Choroid plexus epithelial cell (primary cell): ENCODE results near the gene CYP3A4.
A peak's percentile ranks its signal among the peaks of the same experiment; 100 is the strongest.
"Not testable (repeated sequence)": the region's sequence is repeated elsewhere in the genome, so short reads cannot be mapped to it uniquely, and the experiment has no call there.

Experiments
- DNase-seq: peaks from one replicate; pipeline ENCODE4 v3.0.0-alpha.2; 2010; ENCODE audit warnings: low read depth
- H3K4me3 ChIP-seq: 2 replicates; pipeline ENCODE4 v1.5.1; 2011; ENCODE audit warnings: low read depth, mild to moderate bottlenecking, control low read depth, low read length, moderate library complexity
- TF ChIP-seq, protein P1 (sequence below): conservative IDR thresholded peaks from 2 replicates; pipeline ENCODE4 v1.5.1; 2011; ENCODE audit warnings: low read depth, mild to moderate bottlenecking, control low read depth, inconsistent platforms, low read length, moderate library complexity

The CYP3A4 gene

DNA sequence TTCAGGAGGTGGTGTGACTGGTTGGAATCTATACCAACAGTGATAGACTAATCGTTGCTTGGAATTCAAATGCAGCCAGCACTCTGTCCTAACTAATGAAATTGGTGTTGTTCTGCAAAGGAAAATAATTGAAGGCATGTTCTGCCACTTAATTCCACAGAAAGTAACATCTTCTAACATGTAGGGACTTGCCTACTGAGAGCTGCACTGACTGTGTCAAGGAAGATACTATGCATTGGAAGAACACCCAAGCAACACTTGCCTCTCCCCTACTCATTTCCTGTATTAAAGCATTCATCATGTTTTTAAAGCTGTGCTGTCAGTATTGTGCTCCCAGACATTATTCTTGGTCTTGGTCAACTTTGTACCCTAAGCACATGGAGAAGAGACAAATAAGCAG lies 46.3 kb downstream of the CYP3A4 start:
- peak; percentile 9 for DNase-seq
- TF ChIP-seq, protein P1, sequence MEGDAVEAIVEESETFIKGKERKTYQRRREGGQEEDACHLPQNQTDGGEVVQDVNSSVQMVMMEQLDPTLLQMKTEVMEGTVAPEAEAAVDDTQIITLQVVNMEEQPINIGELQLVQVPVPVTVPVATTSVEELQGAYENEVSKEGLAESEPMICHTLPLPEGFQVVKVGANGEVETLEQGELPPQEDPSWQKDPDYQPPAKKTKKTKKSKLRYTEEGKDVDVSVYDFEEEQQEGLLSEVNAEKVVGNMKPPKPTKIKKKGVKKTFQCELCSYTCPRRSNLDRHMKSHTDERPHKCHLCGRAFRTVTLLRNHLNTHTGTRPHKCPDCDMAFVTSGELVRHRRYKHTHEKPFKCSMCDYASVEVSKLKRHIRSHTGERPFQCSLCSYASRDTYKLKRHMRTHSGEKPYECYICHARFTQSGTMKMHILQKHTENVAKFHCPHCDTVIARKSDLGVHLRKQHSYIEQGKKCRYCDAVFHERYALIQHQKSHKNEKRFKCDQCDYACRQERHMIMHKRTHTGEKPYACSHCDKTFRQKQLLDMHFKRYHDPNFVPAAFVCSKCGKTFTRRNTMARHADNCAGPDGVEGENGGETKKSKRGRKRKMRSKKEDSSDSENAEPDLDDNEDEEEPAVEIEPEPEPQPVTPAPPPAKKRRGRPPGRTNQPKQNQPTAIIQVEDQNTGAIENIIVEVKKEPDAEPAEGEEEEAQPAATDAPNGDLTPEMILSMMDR: no peak
- H3K4me3 ChIP-seq: no peak overlapping the region

DNA sequence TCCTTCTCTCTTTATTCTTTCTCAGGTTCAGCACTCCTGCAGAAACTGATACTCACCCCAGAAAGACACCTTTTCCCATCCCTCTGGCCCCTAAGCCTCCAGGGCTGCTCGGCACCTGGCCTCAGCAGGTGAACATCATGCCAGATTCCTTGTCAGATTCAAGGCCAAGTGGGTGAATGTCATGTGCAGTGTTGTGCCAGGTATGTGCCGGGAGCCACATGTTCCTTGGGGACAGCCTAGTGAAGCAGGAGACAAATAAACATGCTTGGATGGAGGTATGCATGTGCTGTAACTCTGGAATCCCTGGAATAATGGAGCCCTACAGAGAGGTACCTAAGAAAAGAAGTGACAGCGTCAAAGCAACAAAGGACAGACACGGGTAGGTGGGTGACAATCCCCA lies 47.3 kb downstream of the CYP3A4 start:
- not testable (repeated sequence) for DNase-seq, H3K4me3 ChIP-seq

DNA sequence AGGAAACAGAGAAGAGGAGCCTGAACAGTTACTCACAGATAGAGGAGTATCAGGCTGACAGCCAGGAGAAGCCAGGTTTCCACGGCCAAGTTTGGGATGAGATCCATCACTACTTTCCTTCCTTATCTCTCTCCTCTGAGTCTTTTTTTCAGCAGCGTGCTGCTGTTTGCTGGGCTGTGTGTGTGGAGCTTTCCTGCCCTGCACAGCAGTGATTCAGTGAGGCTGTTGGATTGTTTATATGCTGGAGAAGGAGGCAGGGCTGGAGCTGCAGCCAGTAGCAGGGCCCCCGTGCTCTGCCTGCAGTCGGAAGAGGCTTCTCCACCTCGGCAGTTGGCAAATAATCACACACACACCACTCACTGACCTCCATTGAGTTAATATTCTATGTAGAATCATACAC lies 49.0 kb downstream of the CYP3A4 start, which contains the start of gene CYP3A7:
CYP3A7 (minus strand) TSS at position 210 of the 400 bp plus-strand sequence; CDS start at position 107, 103 bp downstream.
- TF ChIP-seq, protein P1: no peak
- DNase-seq: no peak
- H3K4me3 ChIP-seq: no peak within 1 kb of the TSS

DNA sequence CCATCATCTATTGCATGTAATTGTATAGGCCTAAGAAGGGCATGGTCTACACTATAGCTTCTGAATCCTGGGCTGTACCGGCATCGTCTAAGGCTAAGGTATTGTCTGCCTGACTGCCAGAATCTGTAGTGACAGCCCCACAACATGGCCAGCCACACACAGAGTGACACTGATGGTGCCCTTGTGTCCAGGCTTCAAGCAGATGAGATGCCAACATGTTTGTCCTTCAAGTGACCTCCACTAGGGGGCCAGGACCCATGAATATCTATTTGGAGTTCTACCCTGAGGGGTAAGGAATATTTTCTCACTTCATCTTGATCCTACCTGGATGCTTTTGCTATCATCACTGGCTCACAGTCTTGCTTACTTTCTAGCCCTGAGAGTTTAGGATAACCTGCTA lies 50.5 kb downstream of the CYP3A4 start:
- TF ChIP-seq, protein P1: peak; percentile 34
- DNase-seq: peak; percentile 10
- H3K4me3 ChIP-seq: no peak overlapping the region

DNA sequence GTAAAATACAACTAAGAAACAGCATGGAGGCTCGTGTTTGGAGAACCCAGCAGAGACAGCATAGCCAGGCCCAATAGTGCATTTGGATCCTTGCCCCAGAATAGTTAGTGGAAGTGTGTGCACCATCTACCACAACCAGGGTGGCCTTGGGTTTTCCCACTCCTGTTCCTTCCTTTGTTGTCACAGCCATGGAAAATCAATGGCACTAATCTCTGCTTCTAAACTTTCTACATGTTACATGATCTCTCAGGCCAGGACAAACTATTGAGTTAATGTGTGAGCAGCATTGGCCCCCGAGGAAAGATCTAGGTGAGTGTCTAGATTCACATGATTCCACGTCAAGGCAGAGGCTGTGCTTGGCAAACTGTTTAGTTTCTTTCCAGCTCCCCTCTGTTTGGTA lies 51.0 kb downstream of the CYP3A4 start:
- DNase-seq: no peak
- TF ChIP-seq, protein P1: no peak
- H3K4me3 ChIP-seq: no peak overlapping the region

DNA sequence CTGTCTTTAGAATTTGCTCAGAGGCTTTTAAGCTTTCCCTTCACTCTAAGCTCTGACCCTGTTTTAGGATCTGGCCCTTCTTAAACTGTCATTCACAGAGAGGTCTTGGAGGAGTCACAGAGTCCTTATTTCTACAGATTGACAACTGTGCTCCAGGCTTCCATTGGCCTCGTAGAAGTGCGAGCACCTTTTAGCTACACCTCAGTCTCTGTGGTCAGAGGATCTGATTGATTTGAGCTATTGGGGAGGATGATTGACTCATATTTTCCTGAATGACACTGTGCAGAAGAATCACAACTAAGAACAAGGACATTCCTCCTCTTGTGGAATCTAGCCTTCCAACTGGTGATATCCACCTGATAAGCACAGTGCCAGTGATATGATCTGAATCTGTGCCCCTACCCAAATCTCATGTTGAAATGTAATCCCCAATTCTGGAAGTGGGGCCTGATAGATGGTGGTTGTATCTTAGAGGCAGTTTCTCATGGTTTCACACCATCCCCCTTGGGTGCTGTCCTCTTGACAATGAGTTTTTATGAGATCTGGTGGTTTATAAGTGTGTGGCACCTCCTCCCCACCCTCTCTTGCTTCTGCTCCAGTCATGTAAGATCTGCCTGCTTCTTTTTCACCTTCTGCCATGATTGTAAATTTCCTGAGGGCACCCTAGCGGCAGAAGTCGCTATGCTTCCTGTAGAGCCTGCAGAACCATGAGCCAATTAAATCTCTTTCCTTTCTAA lies 52.2 kb downstream of the CYP3A4 start:
- no peak overlapping the region for H3K4me3 ChIP-seq
- DNase-seq: no peak
- TF ChIP-seq, protein P1: no peak

DNA sequence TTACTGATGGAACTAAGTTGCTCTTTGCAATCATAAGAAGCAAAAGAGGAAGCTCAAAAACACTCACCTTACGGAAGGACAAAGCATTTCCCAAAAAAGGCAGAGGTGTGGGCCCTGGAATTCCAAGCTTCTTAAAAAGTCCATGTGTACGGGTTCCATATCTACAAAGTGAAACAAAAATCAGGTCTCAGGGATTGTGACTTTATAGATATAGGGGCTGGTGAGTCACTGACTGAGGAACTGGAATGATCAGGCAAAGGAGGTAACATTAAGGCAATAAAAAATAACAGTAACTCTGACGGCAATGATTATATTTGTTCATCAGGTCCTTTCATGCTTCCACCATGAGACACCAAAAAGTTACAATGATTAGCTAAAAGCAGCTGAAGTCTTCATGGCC lies 53.0 kb downstream of the CYP3A4 start:
- H3K4me3 ChIP-seq: no peak overlapping the region
- no peak for DNase-seq
- TF ChIP-seq, protein P1: no peak
